Activated T-helper 1 cell treated with anti-CD3 and anti-CD28 coated beads, Interleukin-2, amount 50 U/mL, for 16 hours (primary cell): Measurements from ENCODE around the gene PIP5K1A.
"Not testable (repeated sequence)": the region's sequence is repeated elsewhere in the genome, so short reads cannot be mapped to it uniquely, and the experiment has no call there.

Experiments
- DNase-seq, 2 donors: peaks; one replicate each; pipeline ENCODE4 v3.0.0-alpha.2; 2020; ENCODE audit warnings: low read depth in 1 of 2, low spot score in 1 of 2

The PIP5K1A gene

GRCh38 chr1:151198254-151199127 lies at the start of gene PIP5K1A:
TSS of gene PIP5K1A (plus strand) at chr1:151198552. CDS start at chr1:151198997, 445 bp downstream.
- DNase-seq: peak; percentile 98 to 99

- DNase-seq: peak; percentile 44 to 67
These were observed 41.9 kb upstream of the PIP5K1A start, which contains the start of gene TNFAIP8L2 for GRCh38 chr1:151156515-151156819. TSS of gene TNFAIP8L2 (plus strand) at chr1:151156649. CDS start at chr1:151158698, 2,049 bp downstream.

GRCh38 chr1:151157067-151157531 lies 41.3 kb upstream of the PIP5K1A start:
- DNase-seq: peak; percentile 33 to 38

- no peak for DNase-seq
These were observed 40.0 kb upstream of the PIP5K1A start for GRCh38 chr1:151158326-151158725.

- no peak for DNase-seq
These were observed 39.6 kb upstream of the PIP5K1A start for GRCh38 chr1:151158751-151159251.

- DNase-seq: no peak
These were observed 39.0 kb upstream of the PIP5K1A start for GRCh38 chr1:151159373-151159772.

GRCh38 chr1:151164732-151165280 lies 33.5 kb upstream of the PIP5K1A start:
- DNase-seq: no peak

- no peak for DNase-seq
These were observed 33.0 kb upstream of the PIP5K1A start for GRCh38 chr1:151165281-151165737.

- peak; percentile 91 to 92 for DNase-seq
These were observed 32.4 kb upstream of the PIP5K1A start, which contains the start of the genes LYSMD1 and SCNM1 for GRCh38 chr1:151165738-151166504. TSS of gene LYSMD1 (minus strand) at chr1:151165902. CDS start at chr1:151165258, 644 bp downstream. TSS of gene SCNM1 (plus strand) at chr1:151166144. CDS start at chr1:151166153, 9 bp downstream.

- DNase-seq: no peak
These were observed 31.8 kb upstream of the PIP5K1A start for GRCh38 chr1:151166505-151166956.

GRCh38 chr1:151167116-151167515 lies 31.2 kb upstream of the PIP5K1A start:
- no peak for DNase-seq

- DNase-seq: no peak
These were observed 27.2 kb upstream of the PIP5K1A start for GRCh38 chr1:151171190-151171589.

- DNase-seq: no peak
These were observed 23.2 kb upstream of the PIP5K1A start for GRCh38 chr1:151175041-151175741.

- no peak for DNase-seq
These were observed 22.5 kb upstream of the PIP5K1A start, which contains the start of gene TMOD4 for GRCh38 chr1:151175863-151176262. TSS of gene TMOD4 (minus strand) at chr1:151175981. CDS start at chr1:151174875, 1,106 bp downstream.

GRCh38 chr1:151176514-151177045 lies 21.8 kb upstream of the PIP5K1A start:
- no peak for DNase-seq

GRCh38 chr1:151184211-151184610 lies 14.1 kb upstream of the PIP5K1A start:
- DNase-seq: no peak

- no peak for DNase-seq
These were observed 11.1 kb upstream of the PIP5K1A start for GRCh38 chr1:151187205-151187604.

- not testable (repeated sequence) for DNase-seq
These were observed 9.7 kb upstream of the PIP5K1A start for GRCh38 chr1:151188667-151189066.

GRCh38 chr1:151189637-151190445 lies 8.5 kb upstream of the PIP5K1A start, which contains the start of gene VPS72:
TSS of gene VPS72 (minus strand) at chr1:151190197. CDS start at chr1:151190121, 76 bp downstream.
- DNase-seq: peak; percentile 65 to 80
